Breast epithelium (tissue), 3 donors: ENCODE results near the gene METTL24.

Experiments used
- POLR2A ChIP-seq: fragments of 450-650 bp; IDR thresholded peaks from one replicate; pipeline ENCODE4 v1.6.1; 2016; ENCODE audit warnings: antibody characterized with exemption, mild to moderate bottlenecking, moderate library complexity
- POLR2AphosphoS5 ChIP-seq, 3 donors: sonication (generic); formaldehyde crosslinking; IDR thresholded peaks; one replicate each; pipeline ENCODE4 v1.6.1; 2017; ENCODE audit warnings: antibody characterized with exemption in 3 of 3
- TF ChIP-seq, protein P1 (sequence below), 3 donors: fragments of 450-650 bp; IDR thresholded peaks; one replicate each; pipeline ENCODE4 v1.5.1; 2016 to 2017; ENCODE audit warnings: antibody characterized with exemption in 3 of 3, mild to moderate bottlenecking in 3 of 3, moderate library complexity in 3 of 3

DNA sequence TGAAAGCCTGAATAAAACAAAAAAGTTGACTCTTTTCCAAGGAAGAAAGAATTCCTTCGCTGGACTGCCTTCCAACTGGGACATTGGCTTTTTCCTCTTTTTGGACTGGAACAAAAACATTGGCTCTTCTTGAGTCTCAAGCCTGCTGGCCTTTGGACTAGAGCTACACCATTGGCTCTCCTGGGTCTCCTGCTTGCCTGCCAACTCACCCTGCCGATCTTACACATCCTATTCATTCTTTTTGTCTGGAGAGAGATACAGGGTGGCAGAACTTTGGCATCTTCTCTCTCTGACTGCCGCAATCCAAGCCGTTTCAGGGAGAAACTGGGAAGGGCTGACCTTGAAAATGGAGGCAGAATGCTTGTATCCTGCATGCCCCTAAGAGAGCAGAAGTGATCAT, 37.1 kb upstream of the METTL24 start:
- TF ChIP-seq POLR2A (no peak), POLR2AphosphoS5 (IDR thresholded peaks at IDR 0.05) (no peak)
- TF ChIP-seq, protein P1, sequence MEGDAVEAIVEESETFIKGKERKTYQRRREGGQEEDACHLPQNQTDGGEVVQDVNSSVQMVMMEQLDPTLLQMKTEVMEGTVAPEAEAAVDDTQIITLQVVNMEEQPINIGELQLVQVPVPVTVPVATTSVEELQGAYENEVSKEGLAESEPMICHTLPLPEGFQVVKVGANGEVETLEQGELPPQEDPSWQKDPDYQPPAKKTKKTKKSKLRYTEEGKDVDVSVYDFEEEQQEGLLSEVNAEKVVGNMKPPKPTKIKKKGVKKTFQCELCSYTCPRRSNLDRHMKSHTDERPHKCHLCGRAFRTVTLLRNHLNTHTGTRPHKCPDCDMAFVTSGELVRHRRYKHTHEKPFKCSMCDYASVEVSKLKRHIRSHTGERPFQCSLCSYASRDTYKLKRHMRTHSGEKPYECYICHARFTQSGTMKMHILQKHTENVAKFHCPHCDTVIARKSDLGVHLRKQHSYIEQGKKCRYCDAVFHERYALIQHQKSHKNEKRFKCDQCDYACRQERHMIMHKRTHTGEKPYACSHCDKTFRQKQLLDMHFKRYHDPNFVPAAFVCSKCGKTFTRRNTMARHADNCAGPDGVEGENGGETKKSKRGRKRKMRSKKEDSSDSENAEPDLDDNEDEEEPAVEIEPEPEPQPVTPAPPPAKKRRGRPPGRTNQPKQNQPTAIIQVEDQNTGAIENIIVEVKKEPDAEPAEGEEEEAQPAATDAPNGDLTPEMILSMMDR (IDR thresholded peaks at IDR 0.05) = no peak
